ENCODE measurements around the gene RAB3D.

Gene RAB3D

DNA sequence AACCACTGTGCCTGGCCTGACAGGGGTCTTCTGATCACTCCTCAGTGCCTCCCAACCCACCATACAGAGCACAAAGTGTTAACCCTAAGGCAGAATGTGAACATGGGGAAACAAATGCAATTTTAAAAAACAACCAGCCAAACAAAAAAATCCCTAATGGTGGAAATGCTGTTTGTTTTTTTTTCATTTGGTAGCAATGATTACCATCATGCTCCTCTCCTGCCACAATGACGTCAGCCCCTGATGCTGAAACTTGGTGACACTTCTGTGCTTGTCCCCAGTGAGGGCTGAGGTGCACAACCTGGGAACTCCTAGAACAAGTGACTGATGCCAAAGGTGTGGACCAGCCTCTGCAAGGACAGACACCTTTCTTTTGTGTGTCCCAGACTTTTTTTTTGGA is 47.5 kb downstream of the RAB3D start:
- no peaks in the 10 kb centered on the region for H3K9me3 ChIP-seq (ENCODE audit: low read length)
- no peak overlapping the region for H3K4me3 ChIP-seq (ENCODE audit: low read length)
- H3K4me1 ChIP-seq (ENCODE audit: insufficient read depth, low read length), result peaks cover 4% of the 10 kb centered on the region
- H3K36me3 ChIP-seq (ENCODE audit: insufficient read depth, low read length), result no peaks in the 10 kb centered on the region
- H2AFZ ChIP-seq (ENCODE audit: low read depth, low read length), result no peak overlapping the region
- no peaks in the 10 kb centered on the region for H3K27me3 ChIP-seq (ENCODE audit: insufficient read depth, low read length)

DNA sequence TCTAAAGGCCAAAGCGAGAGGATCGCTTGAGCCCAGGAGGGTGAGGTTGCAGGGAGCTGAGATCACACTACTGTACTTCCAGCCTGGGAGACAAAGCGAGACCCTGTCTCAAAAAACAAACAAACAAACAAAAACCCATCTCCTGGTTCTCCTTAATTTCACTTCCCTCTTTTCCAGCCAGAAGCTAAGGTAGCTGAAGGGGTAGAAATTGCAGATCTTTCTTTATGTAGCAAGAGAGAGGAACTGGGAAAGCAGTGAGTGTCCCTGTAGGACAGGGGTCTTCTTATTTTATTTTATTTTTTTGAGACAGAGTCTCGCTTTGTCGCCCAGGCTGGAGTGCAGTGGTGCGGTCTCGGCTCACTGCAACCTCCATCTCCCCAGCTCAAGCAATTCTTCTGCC is 48.0 kb downstream of the RAB3D start:
- Histone ChIP-seq H3K9me3 (ENCODE audit: low read length) (no peaks in the 10 kb centered on the region), H3K4me1 (ENCODE audit: insufficient read depth, low read length) (peaks cover 4% of the 10 kb centered on the region), H3K36me3 (ENCODE audit: insufficient read depth, low read length) (no peaks in the 10 kb centered on the region), H3K27me3 (ENCODE audit: insufficient read depth, low read length) (no peaks in the 10 kb centered on the region), H3K4me3 (ENCODE audit: low read length) (no peak overlapping the region), H2AFZ (ENCODE audit: low read depth, low read length) (no peak overlapping the region)

DNA sequence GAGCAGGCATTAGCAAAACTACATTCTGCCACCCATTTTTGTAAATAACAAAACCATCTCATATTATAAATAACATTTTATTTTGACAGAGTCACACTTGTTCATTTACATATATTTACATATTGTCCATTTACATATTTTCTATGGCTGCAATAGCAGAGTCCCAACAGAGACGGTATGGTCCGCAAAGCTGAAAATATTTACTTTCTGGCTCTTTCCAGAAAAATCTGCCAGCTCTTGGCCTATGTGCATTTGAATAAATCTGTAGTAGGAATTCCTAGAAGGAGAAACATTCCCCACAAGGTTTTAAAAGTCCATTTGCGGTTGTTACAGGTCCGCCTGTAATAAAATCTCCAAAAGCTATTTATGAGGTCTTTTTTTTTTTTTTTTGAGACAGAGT is 49.2 kb downstream of the RAB3D start:
- H3K9me3 ChIP-seq (ENCODE audit: low read length), result no peaks in the 10 kb centered on the region
- H2AFZ ChIP-seq (ENCODE audit: low read depth, low read length), result no peak overlapping the region
- no peaks in the 10 kb centered on the region for H3K27me3 ChIP-seq (ENCODE audit: insufficient read depth, low read length)
- H3K4me1 ChIP-seq (ENCODE audit: insufficient read depth, low read length), result peaks cover 4% of the 10 kb centered on the region
- no peaks in the 10 kb centered on the region for H3K36me3 ChIP-seq (ENCODE audit: insufficient read depth, low read length)
- no peak overlapping the region for H3K4me3 ChIP-seq (ENCODE audit: low read length)

DNA sequence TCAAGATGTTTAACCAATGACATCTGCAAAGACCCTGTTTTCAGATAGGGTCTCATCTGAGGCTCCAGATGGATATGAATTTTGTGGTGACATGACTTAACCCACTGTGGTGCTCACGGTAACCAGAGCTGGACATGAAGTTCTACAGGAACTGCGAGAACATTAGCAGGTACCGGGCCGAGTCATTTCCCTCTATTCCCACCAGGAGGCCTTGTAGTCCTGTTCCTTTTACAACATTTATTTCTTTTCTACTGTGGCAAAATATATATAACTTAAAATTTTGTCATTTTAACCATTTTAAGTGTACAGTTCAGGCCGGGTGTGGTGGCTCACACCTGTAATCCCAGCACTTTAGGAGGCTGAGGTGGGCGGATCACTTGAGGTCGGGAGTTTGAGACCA is 51.1 kb downstream of the RAB3D start:
- no peaks in the 10 kb centered on the region for H3K27me3 ChIP-seq (ENCODE audit: insufficient read depth, low read length)
- no peaks in the 10 kb centered on the region for H3K36me3 ChIP-seq (ENCODE audit: insufficient read depth, low read length)
- no peak overlapping the region for H2AFZ ChIP-seq (ENCODE audit: low read depth, low read length)
- H3K4me1 ChIP-seq (ENCODE audit: insufficient read depth, low read length), result no peaks in the 10 kb centered on the region
- no peak overlapping the region for H3K4me3 ChIP-seq (ENCODE audit: low read length)
- no peaks in the 10 kb centered on the region for H3K9me3 ChIP-seq (ENCODE audit: low read length)

DNA sequence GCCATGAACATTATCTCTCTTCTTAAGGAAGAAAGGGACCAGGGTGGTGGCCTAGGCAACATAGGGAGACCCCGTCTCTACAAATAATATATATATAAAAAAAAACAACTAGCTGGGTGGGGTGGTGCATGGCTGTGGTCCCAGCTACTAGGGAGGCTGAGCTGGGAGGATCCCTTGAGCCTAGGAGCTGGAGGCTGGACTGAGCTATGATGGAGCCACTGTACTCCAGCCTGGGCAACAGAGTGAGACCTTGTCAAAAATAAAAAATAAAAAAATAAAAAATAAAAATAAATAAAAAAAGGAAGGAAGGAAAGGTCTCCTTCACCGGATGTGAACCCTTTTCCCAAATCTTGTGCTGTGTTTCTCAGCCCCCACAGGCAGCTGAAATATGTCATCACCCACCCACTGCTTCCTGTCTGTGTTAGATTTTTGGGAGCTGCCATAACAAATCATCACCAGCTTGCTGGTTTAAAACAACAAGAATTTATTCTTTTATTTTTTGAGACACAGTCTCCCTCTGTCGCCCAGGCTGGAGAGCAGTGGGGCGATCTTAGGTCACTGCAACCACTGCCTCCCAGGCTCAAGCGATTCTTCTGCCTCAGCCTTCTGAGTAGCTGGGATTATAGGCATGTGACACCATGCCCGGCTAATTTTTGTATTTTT is 53.0 kb downstream of the RAB3D start:
- Histone ChIP-seq H3K36me3 (ENCODE audit: insufficient read depth, low read length) (no peaks in the 10 kb centered on the region), H3K4me3 (ENCODE audit: low read length) (no peak overlapping the region), H3K9me3 (ENCODE audit: low read length) (no peaks in the 10 kb centered on the region), H3K4me1 (ENCODE audit: insufficient read depth, low read length) (no peaks in the 10 kb centered on the region), H2AFZ (ENCODE audit: low read depth, low read length) (no peak overlapping the region), H3K27me3 (ENCODE audit: insufficient read depth, low read length) (no peaks in the 10 kb centered on the region)

DNA sequence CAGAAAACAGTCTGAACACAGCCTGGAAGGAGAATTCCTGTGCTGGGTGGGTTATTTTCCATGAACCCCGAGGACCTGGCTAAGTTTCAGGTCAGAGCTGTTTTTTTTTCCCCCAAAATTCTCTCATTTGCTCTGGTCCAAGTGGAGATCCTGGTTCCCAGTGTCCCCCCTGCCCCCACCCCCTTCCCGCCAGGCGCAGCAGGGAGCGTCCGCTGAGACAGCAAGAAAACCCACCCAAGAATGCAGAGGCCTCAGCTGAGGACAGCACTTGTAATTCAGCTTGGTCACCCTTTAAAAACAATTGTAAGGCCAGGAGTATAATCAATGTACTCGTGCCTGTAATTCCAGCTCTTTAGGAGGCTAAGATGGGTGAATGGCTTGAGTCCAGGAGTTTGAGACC is 54.9 kb downstream of the RAB3D start:
- no peaks in the 10 kb centered on the region for H3K27me3 ChIP-seq (ENCODE audit: insufficient read depth, low read length)
- peaks cover under 1% of the 10 kb centered on the region for H3K4me1 ChIP-seq (ENCODE audit: insufficient read depth, low read length)
- no peaks in the 10 kb centered on the region for H3K36me3 ChIP-seq (ENCODE audit: insufficient read depth, low read length)

DNA sequence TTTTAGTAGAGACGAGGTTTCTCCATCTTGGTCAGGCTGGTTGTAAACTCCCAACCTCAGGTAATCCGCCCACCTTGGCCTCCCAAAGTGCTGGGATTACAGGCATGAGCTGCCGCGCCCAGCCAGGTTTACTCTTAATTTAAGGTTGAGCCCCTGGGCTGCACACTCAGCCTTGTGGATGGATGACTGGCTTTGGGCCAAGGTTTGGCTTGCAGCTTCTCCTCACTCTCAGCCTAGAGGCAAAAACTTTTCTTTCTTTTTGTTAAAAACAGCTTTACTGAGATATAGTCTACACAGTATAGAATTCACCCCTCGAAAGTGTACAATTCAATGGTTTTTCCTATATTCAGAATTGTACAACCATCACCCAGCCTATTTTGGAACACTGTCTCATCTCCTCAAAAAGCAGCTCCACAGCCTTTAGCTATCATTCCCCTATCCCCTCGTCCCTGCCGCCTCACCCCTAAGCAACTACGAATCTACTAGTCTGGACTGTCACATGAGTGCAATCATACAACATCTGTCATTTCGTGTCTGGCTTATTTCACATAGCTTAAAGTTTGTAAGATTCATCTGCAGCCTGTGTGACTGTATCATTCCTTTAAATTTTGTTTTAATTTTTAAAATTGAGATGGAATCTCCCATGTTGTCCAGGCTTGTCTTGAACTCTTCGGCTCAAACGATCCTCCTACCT is 58.0 kb downstream of the RAB3D start:
- H2AFZ ChIP-seq (ENCODE audit: low read depth, low read length), result no peak overlapping the region
- H3K4me3 ChIP-seq (ENCODE audit: low read length), result no peak overlapping the region
- no peaks in the 10 kb centered on the region for H3K27me3 ChIP-seq (ENCODE audit: insufficient read depth, low read length)
- H3K9me3 ChIP-seq (ENCODE audit: low read length), result no peaks in the 10 kb centered on the region
- H3K4me1 ChIP-seq (ENCODE audit: insufficient read depth, low read length), result peaks cover 5% of the 10 kb centered on the region
- no peaks in the 10 kb centered on the region for H3K36me3 ChIP-seq (ENCODE audit: insufficient read depth, low read length)

More for the DNA sequence above, 54.9 kb downstream of the RAB3D start:
- Histone ChIP-seq H2AFZ (ENCODE audit: low read depth, low read length) (no peak overlapping the region), H3K4me3 (ENCODE audit: low read length) (no peak overlapping the region), H3K9me3 (ENCODE audit: low read length) (no peaks in the 10 kb centered on the region)

DNA sequence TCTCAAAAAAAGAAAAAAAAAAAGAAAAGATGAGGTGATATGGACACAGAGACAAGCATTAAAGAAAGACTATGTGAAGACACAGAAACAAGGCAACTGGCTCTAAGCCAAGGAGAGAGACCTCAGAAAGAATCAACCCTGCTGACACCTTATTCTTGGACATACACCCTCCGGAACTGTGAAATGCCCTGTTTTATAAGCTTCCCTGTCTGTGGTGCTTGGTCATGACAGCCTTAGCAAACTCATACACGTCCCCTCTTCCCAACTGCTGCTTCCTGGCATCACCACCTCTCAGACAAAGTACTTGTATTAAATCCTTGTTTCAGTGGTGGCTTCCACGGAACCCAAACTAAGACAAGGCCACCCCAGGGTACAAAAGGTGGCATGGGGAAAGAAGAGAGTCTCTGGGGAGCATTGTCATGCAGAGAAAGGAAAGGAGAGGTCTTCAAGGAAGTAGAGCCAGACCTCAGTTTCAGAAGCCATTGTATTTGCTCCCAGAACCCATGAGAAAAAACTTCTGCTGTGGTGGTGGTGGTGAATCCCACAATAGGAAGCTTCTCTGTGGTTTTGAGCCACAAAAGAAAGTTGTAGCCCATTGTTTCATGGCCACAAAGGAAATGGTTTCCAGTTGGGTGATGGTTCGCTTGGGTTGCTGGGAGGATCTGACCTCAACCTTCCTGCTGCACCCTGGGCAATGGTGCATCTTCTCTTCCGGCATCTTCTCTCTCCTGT is 59.8 kb downstream of the RAB3D start:
- no peaks in the 10 kb centered on the region for H3K9me3 ChIP-seq (ENCODE audit: low read length)
- no peaks in the 10 kb centered on the region for H3K36me3 ChIP-seq (ENCODE audit: insufficient read depth, low read length)
- H3K4me3 ChIP-seq (ENCODE audit: low read length), result no peak overlapping the region
- H3K4me1 ChIP-seq (ENCODE audit: insufficient read depth, low read length), result peaks cover 10% of the 10 kb centered on the region
- H2AFZ ChIP-seq (ENCODE audit: low read depth, low read length), result no peak overlapping the region
- H3K27me3 ChIP-seq (ENCODE audit: insufficient read depth, low read length), result no peaks in the 10 kb centered on the region

DNA sequence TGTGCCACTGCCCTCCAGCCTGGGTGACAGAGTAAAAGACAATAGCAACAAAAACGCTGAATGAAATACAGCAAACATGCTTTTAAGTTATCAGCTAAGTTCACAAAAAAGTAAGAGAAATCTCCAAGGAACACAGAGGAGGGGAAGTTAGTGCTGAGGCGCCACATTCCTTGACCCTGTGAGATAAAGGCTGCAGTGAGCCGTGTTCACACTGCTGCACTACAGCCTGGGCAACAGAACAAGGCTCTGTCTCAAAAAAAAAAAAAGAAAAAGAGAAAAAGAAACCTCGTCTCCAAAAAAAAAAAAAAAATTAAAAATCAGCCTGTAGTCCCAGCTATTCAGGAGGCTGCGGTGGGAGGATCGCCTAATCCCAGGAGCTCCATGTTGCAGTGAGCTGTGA is 60.8 kb downstream of the RAB3D start:
- Histone ChIP-seq H2AFZ (ENCODE audit: low read depth, low read length) (no peak overlapping the region), H3K4me1 (ENCODE audit: insufficient read depth, low read length) (peaks cover 10% of the 10 kb centered on the region), H3K27me3 (ENCODE audit: insufficient read depth, low read length) (no peaks in the 10 kb centered on the region), H3K36me3 (ENCODE audit: insufficient read depth, low read length) (no peaks in the 10 kb centered on the region), H3K9me3 (ENCODE audit: low read length) (no peaks in the 10 kb centered on the region), H3K4me3 (ENCODE audit: low read length) (no peak overlapping the region)

DNA sequence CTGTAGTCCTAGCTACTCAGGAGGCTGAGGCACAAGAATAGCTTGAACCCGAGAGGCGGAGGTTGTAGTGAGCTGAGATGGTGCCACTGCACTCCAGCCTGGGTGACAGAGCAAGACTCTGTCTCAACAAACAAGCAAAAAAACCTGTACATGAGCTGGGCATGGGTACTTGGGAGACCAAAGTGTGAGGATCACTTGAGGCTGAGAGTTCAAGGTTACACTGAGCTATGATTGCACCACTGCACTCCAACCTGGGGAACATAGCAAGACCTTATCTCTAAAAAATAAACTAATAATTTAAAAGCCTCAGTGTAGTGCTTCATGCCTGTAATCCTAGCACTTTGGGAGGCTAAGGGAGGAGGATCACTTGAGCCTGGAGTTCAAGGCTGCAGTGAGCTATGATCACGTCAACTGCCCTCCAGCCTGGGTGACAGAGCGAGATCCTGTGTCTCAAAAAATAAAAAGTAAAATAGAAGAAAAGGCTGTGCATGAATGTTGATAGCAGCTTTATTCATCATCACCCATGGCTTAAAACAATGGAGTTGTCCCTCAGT is 64.8 kb downstream of the RAB3D start:
- no peak overlapping the region for H2AFZ ChIP-seq (ENCODE audit: low read depth, low read length)

DNA sequence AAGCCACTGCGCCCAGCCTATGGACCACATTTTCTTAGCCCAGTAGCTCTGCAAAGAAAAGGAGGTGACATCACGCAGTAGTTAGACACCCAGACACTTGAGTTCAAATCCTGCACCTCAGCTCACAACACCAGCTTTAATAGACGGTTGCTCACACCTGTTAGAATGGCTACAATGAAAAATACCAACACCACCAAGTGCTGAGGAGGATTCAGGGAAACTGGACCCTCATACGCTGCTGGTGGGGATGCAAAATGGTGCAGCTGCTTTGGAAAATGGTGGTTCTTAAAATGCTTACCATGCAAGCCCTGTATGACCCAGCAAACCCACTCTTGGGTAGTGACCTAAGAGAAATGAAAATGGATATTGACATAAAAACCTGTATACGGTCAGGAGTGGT is 65.5 kb downstream of the RAB3D start:
- no peaks in the 10 kb centered on the region for H3K36me3 ChIP-seq (ENCODE audit: insufficient read depth, low read length)
- no peak overlapping the region for H3K4me3 ChIP-seq (ENCODE audit: low read length)
- no peak overlapping the region for H2AFZ ChIP-seq (ENCODE audit: low read depth, low read length)
- no peaks in the 10 kb centered on the region for H3K27me3 ChIP-seq (ENCODE audit: insufficient read depth, low read length)
- H3K4me1 ChIP-seq (ENCODE audit: insufficient read depth, low read length), result peaks cover 12% of the 10 kb centered on the region
- no peaks in the 10 kb centered on the region for H3K9me3 ChIP-seq (ENCODE audit: low read length)

More for the DNA sequence above, 64.8 kb downstream of the RAB3D start:
- H3K9me3 ChIP-seq (ENCODE audit: low read length), result no peaks in the 10 kb centered on the region
- H3K4me1 ChIP-seq (ENCODE audit: insufficient read depth, low read length), result peaks cover 10% of the 10 kb centered on the region
- no peaks in the 10 kb centered on the region for H3K36me3 ChIP-seq (ENCODE audit: insufficient read depth, low read length)
- H3K27me3 ChIP-seq (ENCODE audit: insufficient read depth, low read length), result no peaks in the 10 kb centered on the region
- no peak overlapping the region for H3K4me3 ChIP-seq (ENCODE audit: low read length)

DNA sequence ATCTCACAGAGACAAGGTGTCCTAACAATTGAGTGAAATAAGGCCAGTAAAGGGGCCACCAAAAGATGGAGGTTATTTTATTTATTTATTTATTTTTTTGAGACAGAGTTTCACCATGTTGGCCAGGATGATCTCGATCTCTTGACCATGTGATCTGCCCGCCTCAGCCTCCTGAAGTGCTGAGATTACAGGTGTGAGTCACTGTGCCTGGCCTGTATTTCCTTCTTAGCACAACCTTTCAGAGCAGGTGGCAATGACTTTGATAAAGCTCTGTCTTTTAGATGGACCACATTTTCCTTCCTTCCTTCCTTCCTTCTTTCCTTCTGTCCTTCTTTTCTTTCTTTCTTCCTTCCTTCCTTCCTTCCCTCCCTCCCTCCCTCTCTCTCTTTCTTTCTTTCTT is 66.2 kb downstream of the RAB3D start:
- Histone ChIP-seq H3K9me3 (ENCODE audit: low read length) (no peaks in the 10 kb centered on the region), H2AFZ (ENCODE audit: low read depth, low read length) (no peak overlapping the region), H3K36me3 (ENCODE audit: insufficient read depth, low read length) (no peaks in the 10 kb centered on the region), H3K4me3 (ENCODE audit: low read length) (no peak overlapping the region), H3K4me1 (ENCODE audit: insufficient read depth, low read length) (peaks cover 10% of the 10 kb centered on the region), H3K27me3 (ENCODE audit: insufficient read depth, low read length) (no peaks in the 10 kb centered on the region)
